BJ (cell line): ENCODE measurements around the gene HMGN2. TPM values are rescaled to one million over a fixed set of nuclear protein-coding genes. Genes with fewer than 3 reads are reported as not detected.

Source experiments
- CTCF ChIA-PET: fragments of 350-600 bp; formaldehyde crosslinking; extraction: SDS; loops from one replicate; lab custom pipeline; 2021; ENCODE audit warnings: antibody characterized with exemption, inconsistent platforms; lab: Yijun Ruan, JAX
- POLR2A ChIA-PET: fragments of 300-600 bp; sonication (Branson Sonifier 250); formaldehyde crosslinking; extraction: SDS; loops from one replicate; lab custom pipeline; 2021; ENCODE audit warnings: antibody characterized with exemption; lab: Charles Lee
- DNase-seq: peaks from one replicate; pipeline ENCODE4 v3.0.0-alpha.2; 2011; ENCODE audit warnings: low read depth
- H3K27me3 ChIP-seq: 2 replicates; pipeline ENCODE4 v1.6.0; 2011; ENCODE audit warnings: low read length; ENCODE audit not compliant: control insufficient read depth, insufficient read depth
- H3K36me3 ChIP-seq: 2 replicates; pipeline ENCODE4 v1.5.1; 2011; ENCODE audit warnings: low read length; ENCODE audit not compliant: control insufficient read depth, insufficient read depth
- H3K4me3 ChIP-seq: 2 replicates; pipeline ENCODE4 v1.5.1; 2011; ENCODE audit warnings: low read depth, mild to moderate bottlenecking, control low read depth, low read length
- polyA plus RNA-seq: library from polyadenylated mRNA; depleted of rRNA; stranded (reverse); fragments of >200 nt; gene quantifications from 2 replicates; pipeline ENCODE4 v1.2.3, GENCODE V29; 2011
- TF ChIP-seq, protein P1 (sequence below): IDR thresholded peaks from 2 replicates; pipeline ENCODE4 v1.5.1; 2011; ENCODE audit warnings: low read depth, mild to moderate bottlenecking, control low read depth, inconsistent platforms, low read length, moderate library complexity; ENCODE audit not compliant: insufficient read depth

HMGN2 gene
- polyA plus RNA-seq, 1 experiment = 268 TPM

DNA sequence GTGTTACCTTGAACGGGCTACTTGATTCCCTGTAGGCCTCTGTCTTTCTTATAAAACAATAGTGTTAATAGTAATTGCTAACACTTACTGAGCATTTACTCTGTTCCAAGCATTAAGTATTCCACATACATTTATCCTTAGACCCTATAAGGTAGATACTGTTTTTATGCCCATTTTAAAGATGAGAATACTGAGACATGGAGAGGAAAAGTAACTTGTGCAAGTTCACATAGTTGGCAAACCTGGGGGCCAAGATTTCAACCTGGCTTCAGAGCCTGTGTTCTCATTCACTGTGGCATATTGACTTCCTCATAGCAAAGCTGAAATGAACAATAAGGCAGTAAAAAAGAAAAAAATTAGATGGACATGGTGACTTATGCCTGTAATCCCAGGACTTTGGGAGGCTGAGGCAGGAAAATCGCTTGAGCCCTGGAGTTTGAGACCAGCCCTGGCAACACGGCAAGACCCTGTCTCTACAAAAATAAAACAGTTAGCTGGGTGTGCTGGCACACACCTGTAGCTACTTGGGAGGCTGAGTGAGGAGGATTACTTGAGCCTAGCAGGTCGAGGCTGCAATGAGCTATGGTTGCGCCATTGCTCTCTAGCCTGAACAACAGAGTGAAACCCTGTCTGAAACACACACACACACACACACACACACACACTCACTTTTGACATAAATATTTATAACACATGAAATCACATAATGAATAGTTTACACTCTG is 19.6 kb upstream of the HMGN2 start:
- TF ChIP-seq, protein P1, sequence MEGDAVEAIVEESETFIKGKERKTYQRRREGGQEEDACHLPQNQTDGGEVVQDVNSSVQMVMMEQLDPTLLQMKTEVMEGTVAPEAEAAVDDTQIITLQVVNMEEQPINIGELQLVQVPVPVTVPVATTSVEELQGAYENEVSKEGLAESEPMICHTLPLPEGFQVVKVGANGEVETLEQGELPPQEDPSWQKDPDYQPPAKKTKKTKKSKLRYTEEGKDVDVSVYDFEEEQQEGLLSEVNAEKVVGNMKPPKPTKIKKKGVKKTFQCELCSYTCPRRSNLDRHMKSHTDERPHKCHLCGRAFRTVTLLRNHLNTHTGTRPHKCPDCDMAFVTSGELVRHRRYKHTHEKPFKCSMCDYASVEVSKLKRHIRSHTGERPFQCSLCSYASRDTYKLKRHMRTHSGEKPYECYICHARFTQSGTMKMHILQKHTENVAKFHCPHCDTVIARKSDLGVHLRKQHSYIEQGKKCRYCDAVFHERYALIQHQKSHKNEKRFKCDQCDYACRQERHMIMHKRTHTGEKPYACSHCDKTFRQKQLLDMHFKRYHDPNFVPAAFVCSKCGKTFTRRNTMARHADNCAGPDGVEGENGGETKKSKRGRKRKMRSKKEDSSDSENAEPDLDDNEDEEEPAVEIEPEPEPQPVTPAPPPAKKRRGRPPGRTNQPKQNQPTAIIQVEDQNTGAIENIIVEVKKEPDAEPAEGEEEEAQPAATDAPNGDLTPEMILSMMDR = no peak
- POLR2A ChIA-PET = interaction anchor here (0.7 kb wide), 1 partner anchor 28 kb away, joined by 3 read pairs; no protein-coding TSS in a partner anchor
- Histone ChIP-seq H3K36me3 (peaks cover 7% of the 10 kb centered on the region; the same call in 1 of the 2 replicates), H3K4me3 (no peak overlapping the region), H3K27me3 (no peaks in the 10 kb centered on the region)
- CTCF ChIA-PET = no interaction called here
- DNase-seq = no peak

DNA sequence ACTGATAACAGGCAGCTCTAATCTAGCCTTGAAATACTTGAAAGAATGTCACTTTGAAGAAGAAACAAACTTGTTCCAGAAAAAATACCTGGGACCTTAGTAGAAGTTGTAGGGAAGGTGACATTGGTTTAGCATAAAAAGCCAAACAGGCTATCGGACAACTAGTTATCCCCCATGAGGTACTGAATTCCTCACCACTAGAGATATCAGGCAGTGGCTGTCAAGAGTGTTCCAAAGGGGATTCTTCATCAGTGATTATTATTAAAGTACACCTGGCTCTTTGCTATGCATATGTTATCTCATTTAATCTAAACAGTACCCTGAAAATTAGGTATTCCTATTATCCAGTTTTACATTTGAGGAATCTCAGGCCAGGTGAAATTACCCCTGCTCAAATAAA is 13.1 kb upstream of the HMGN2 start:
- Histone ChIP-seq H3K4me3 (no peak overlapping the region), H3K36me3 (peaks cover 8% of the 10 kb centered on the region; the same call in 1 of the 2 replicates), H3K27me3 (no peaks in the 10 kb centered on the region)
- DNase-seq = no peak
- ChIA-PET CTCF (interaction anchor here (1.8 kb wide), 1 partner anchor 11 kb away, joined by 8 read pairs; no protein-coding TSS in a partner anchor), POLR2A (no interaction called here)
- TF ChIP-seq, protein P1 = no peak

DNA sequence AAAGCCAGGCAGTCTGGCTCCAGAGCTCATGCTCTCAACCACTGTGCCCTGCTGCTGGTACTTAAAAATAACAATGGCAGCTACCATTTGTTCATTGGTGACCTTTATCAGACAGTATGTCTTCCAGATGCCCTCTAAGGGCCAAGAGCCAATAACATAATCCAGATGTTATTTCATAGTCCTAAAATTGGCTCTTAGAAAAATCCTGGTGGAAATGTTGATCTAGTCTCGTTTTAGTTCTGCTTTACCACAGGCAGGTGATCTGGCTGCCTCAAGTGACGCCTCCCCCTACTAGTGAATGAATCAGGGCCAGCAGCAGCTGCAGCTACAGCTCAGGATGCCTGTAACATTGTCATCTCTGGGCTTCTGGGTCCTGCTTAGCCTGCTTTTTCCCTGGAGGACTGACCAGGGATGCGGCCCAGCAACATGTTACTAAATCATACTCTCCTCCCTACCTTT is 12.6 kb upstream of the HMGN2 start:
- no peaks in the 10 kb centered on the region for H3K27me3 ChIP-seq
- POLR2A ChIA-PET = no interaction called here
- no peak for DNase-seq
- TF ChIP-seq, protein P1 = no peak
- CTCF ChIA-PET = interaction anchor here (1.7 kb wide), 1 partner anchor 10 kb away, joined by 12 read pairs; no protein-coding TSS in a partner anchor
- peaks cover 8% of the 10 kb centered on the region; the same call in 1 of the 2 replicates for H3K36me3 ChIP-seq
- H3K4me3 ChIP-seq = no peak overlapping the region

DNA sequence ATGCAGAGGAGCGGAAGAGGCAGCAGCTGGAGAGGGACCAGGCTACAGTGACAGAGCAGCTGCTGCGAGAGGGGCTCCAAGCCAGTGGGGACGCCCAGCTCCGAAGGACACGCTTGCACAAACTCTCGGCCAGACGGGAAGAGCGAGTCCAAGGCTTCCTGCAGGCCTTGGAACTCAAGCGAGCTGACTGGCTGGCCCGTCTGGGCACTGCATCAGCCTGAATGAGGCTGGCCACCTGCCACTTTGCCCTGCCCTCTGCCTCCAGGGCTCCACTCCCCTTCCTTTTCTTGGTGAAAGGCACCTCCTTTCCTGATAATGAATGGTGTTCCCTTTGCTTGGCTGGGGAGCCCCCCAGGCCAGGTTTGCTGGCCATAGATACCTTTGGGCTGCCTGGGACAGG is 3.3 kb upstream of the HMGN2 start:
- ChIA-PET POLR2A (no interaction called here), CTCF (interaction anchor here (0.7 to 1.9 kb wide), 4 partner anchors 8 to 95 kb away, joined by 3 to 12 read pairs (median 6); no protein-coding TSS in a partner anchor)
- no peak for DNase-seq
- Histone ChIP-seq H3K27me3 (no peaks in the 10 kb centered on the region), H3K4me3 (no peak overlapping the region), H3K36me3 (peaks cover 23% of the 10 kb centered on the region)
- TF ChIP-seq, protein P1 = no peak

DNA sequence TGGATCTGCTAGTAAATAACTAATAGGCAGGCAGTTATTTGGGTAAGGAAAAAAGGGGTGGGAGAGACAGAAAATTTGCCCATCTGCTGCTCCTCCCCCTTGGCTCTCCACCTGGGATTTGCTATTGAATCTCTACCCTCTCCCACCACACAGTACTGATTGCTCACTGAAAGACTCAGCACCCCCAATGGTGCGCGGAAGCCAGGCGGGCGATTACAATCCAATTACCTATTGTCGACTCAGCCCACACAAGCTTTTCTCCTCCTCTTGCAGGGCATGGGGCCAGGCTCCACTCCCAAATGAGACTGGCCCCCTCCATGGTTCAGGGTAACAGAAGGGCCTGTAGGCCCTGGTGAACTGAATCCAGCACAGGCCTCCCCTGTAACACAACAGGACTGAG is 2.7 kb upstream of the HMGN2 start:
- no peak overlapping the region for H3K4me3 ChIP-seq
- H3K27me3 ChIP-seq = no peaks in the 10 kb centered on the region
- ChIA-PET CTCF (interaction anchor here (0.7 to 1.9 kb wide), 6 partner anchors 9 to 96 kb away, joined by 3 to 12 read pairs (median 7); no protein-coding TSS in a partner anchor), POLR2A (no interaction called here)
- DNase-seq = no peak
- TF ChIP-seq, protein P1 = no peak
- H3K36me3 ChIP-seq = peaks cover 25% of the 10 kb centered on the region
